Peyer's patch (tissue), 4 donors: ENCODE measurements around the gene RITA1. TPM values are rescaled to one million over a fixed set of nuclear protein-coding genes. Genes with fewer than 3 reads are reported as not detected.
A peak's percentile ranks its signal among the peaks of the same experiment; 100 is the strongest.

Experiments used
- DNase-seq, 3 donors: peaks; one replicate each; pipeline ENCODE4 v3.0.0-alpha.2; 2017 to 2019
- H3K27ac ChIP-seq, 4 donors: fragments of 200-600 bp; sonication (generic); one replicate each; pipeline ENCODE4 v1.5.1; 2016 to 2019
- H3K27me3 ChIP-seq, 2 donors: fragments of 200-600 bp; sonication (generic); one replicate each; pipeline ENCODE4 v1.5.1; 2019
- H3K36me3 ChIP-seq, 3 donors: fragments of 200-600 bp; sonication (generic); one replicate each; pipeline ENCODE4 v1.5.1; 2016 to 2019
- H3K4me1 ChIP-seq, 4 donors: fragments of 200-600 bp; sonication (generic); one replicate each; pipeline ENCODE4 v1.5.1; 2016 to 2019
- H3K4me3 ChIP-seq, 4 donors: fragments of 200-600 bp; sonication (generic); 1 replicate in 3 of 4; 2 replicates in 1 of 4; pipeline ENCODE4 v1.5.1; 2016 to 2019; ENCODE audit warnings: mild to moderate bottlenecking in 1 of 4
- H3K9me3 ChIP-seq, 4 donors: fragments of 200-600 bp; sonication (generic); one replicate each; pipeline ENCODE4 v1.5.1; 2016 to 2019; ENCODE audit warnings: mild to moderate bottlenecking in 1 of 4
- POLR2A ChIP-seq, 2 donors: fragments of 450-650 bp; IDR thresholded peaks; one replicate each; pipeline ENCODE4 v1.5.1; 2017; ENCODE audit warnings: antibody characterized with exemption in 2 of 2, mild to moderate bottlenecking in 2 of 2, moderate library complexity in 2 of 2
- total RNA-seq, 4 donors: library from RNA; depleted of rRNA; stranded (reverse); fragments of >200 nt; gene quantifications; one replicate each; pipeline ENCODE4 v1.1.0, GENCODE V29; 2016
- TF ChIP-seq, protein P1 (sequence below), 6 experiments: fragments of 450-650 bp in 4 of 6; fragments of 200-600 bp in 2 of 6; sonication (generic) in 1 of 6; IDR thresholded peaks; one replicate each; pipeline ENCODE4 v1.5.1; 2017 to 2019; ENCODE audit warnings: antibody characterized with exemption in 6 of 6, mild to moderate bottlenecking in 3 of 6, moderate library complexity in 1 of 6

RITA1 gene, protein sequence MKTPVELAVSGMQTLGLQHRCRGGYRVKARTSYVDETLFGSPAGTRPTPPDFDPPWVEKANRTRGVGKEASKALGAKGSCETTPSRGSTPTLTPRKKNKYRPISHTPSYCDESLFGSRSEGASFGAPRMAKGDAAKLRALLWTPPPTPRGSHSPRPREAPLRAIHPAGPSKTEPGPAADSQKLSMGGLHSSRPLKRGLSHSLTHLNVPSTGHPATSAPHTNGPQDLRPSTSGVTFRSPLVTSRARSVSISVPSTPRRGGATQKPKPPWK
- total RNA-seq: 10 to 100 TPM in 3 of 4 donors, 1 to 10 TPM in 1; 5.0 to 36.6 (median 33.4) TPM

DNA sequence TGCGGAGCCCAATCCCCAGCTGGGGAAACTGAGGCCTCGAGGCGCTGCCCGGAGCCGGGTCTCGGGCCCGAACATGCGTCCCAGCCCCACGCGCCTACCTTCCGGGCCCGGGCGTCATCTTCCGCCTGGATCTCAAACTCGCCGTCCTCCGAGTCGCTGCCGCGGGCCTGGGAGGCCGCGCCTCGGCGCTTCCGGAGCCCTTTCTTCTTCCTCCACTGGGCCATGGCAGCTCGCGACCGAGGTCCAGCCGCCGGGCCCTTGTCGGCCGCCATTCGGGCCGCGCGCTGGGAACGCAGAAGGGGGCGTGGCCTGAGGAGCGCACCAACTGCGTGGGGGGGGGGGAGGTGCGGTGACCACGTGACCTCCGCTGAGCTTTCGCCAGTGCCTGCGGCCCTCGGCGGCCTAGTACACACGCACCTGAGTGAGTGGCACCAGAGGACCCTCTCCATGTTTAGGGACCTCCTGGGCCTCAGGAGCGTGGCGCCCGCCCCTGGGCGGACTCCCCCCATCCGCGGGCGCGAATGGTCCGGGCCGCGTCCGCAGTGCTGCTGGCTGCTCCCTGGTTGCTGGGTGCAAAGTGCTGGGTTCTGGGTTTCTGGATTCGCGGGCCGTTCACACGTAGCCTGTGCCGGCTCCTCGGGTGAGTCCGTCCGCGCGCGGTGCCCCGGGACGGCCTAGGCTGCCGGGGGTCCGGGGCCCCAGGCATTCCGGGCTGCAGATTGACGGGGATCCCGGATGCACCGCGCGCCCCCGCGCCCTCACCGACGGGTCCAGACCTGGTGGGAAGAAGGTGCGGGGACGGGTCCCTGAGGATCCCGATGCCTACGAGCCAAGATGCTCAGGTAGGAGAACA lies at the start of gene RITA1, which contains the start of gene DDX54:
RITA1 (plus strand) TSS at position 542 of the 853 bp plus-strand sequence. CDS start 1,026 bp downstream, outside the sequence.
DDX54 (minus strand) TSS at position 299 of the 853 bp plus-strand sequence; CDS start at position 272, 27 bp downstream.
- H3K27me3 ChIP-seq: no peaks in the 10 kb centered on the region
- H3K36me3 ChIP-seq: peaks cover 0 to 17% (median 0%) of the 10 kb centered on the region in 3 donors
- peak; percentile 38 to 48 for TF ChIP-seq POLR2A (IDR thresholded peaks at IDR 0.05)
- TF ChIP-seq, protein P1, sequence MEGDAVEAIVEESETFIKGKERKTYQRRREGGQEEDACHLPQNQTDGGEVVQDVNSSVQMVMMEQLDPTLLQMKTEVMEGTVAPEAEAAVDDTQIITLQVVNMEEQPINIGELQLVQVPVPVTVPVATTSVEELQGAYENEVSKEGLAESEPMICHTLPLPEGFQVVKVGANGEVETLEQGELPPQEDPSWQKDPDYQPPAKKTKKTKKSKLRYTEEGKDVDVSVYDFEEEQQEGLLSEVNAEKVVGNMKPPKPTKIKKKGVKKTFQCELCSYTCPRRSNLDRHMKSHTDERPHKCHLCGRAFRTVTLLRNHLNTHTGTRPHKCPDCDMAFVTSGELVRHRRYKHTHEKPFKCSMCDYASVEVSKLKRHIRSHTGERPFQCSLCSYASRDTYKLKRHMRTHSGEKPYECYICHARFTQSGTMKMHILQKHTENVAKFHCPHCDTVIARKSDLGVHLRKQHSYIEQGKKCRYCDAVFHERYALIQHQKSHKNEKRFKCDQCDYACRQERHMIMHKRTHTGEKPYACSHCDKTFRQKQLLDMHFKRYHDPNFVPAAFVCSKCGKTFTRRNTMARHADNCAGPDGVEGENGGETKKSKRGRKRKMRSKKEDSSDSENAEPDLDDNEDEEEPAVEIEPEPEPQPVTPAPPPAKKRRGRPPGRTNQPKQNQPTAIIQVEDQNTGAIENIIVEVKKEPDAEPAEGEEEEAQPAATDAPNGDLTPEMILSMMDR (IDR thresholded peaks at IDR 0.05): no peak
- no peaks in the 10 kb centered on the region for H3K9me3 ChIP-seq
- H3K4me3 ChIP-seq: peak within 1 kb of the TSS; percentile 67 to 98 (median 91)
- H3K4me1 ChIP-seq: peaks cover 0 to 20% (median 17%) of the 10 kb centered on the region in 4 donors
- H3K27ac ChIP-seq: peak within 1 kb of the TSS; percentile 89 to 99 (median 94)
- DNase-seq: peak; percentile 84 to 92 (median 91)

DNA sequence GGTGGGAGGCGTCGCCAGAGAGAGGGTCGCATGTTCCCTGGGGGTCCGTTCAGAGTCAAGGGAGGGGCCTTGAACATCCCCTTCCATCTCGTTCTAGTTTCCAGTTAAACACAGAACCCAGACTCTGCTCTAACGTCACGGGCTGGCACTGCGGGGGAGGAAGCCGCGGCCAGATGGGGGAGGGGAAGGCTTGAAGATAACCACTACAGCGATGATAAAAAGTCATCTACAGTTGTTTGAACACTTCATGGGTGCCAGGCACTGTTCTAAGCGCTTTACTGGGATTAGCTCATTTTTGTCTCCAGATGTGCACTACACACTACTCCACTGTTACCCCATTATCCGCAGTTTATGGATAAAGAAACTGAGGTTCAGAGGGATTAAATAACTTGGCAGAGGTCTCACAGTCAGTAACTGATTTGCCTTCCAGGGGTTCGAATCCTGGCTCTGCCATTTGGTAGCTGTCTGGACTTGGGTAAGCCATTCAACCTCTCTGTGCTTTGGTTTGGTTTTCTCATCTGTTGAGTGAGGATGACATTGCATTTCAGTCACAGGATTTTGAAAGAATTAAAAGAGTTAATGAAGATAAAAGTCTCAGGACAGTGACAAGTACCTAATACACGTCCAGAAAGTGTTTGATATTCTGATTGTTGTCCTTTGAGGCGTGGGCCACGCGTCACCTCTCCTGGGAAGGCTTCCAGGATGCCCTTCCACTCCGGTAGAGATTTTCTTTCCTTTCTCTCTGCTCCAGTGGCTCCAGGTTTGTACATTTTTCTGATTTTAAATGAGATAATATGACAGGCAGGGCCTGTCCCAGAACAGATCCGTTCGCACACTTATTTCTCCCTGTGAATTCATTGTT lies 49.2 kb upstream of the RITA1 start:
- peak overlapping the region in 3 of 4 donors; percentile 30 to 46 (median 40) for H3K4me3 ChIP-seq
- peaks cover 0 to 18% (median 6%) of the 10 kb centered on the region in 4 donors for H3K4me1 ChIP-seq
- no peaks in the 10 kb centered on the region for H3K36me3 ChIP-seq
- no peak for TF ChIP-seq POLR2A (IDR thresholded peaks at IDR 0.05)
- TF ChIP-seq, protein P1 (IDR thresholded peaks at IDR 0.05): no peak
- H3K27me3 ChIP-seq: no peaks in the 10 kb centered on the region
- H3K9me3 ChIP-seq: no peaks in the 10 kb centered on the region
- H3K27ac ChIP-seq: peak overlapping the region in 3 of 4 donors; percentile 15 to 50 (median 25)
- DNase-seq: peak in 2 of 3 donors; percentile 62 to 66

DNA sequence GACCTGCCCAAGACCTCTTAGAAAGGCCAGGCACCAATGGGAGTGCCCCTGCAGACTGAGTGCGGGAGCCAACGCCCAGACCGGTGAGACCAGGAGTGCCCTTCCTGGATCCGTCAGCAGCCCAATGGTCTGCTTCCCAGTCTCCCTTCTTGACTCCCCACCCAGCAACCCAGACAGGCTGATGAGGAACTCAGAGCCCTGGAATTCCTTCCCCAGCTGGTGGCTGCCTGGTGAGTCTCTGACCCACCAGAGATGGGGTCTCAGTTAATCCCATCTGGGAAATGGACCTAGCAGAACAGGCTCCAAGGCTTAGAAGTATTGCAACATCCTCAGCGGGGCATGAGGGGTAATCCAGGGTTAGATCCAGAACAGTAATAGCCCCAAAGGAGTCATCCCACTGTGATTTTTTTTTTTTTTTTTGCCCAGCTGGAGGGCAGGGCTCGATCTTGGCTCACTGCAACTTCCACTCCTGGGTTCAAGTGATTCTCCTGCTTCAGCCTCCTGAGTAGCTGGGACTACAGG lies 48.5 kb upstream of the RITA1 start:
- H3K36me3 ChIP-seq: no peaks in the 10 kb centered on the region
- H3K4me3 ChIP-seq: no peak overlapping the region
- no peak overlapping the region for H3K27ac ChIP-seq
- TF ChIP-seq, protein P1 (IDR thresholded peaks at IDR 0.05): no peak
- no peak for TF ChIP-seq POLR2A (IDR thresholded peaks at IDR 0.05)
- no peaks in the 10 kb centered on the region for H3K9me3 ChIP-seq
- H3K27me3 ChIP-seq: no peaks in the 10 kb centered on the region
- peak in 2 of 3 donors; percentile 65 to 69 for DNase-seq
- peaks cover 0 to 18% (median 6%) of the 10 kb centered on the region in 4 donors for H3K4me1 ChIP-seq

DNA sequence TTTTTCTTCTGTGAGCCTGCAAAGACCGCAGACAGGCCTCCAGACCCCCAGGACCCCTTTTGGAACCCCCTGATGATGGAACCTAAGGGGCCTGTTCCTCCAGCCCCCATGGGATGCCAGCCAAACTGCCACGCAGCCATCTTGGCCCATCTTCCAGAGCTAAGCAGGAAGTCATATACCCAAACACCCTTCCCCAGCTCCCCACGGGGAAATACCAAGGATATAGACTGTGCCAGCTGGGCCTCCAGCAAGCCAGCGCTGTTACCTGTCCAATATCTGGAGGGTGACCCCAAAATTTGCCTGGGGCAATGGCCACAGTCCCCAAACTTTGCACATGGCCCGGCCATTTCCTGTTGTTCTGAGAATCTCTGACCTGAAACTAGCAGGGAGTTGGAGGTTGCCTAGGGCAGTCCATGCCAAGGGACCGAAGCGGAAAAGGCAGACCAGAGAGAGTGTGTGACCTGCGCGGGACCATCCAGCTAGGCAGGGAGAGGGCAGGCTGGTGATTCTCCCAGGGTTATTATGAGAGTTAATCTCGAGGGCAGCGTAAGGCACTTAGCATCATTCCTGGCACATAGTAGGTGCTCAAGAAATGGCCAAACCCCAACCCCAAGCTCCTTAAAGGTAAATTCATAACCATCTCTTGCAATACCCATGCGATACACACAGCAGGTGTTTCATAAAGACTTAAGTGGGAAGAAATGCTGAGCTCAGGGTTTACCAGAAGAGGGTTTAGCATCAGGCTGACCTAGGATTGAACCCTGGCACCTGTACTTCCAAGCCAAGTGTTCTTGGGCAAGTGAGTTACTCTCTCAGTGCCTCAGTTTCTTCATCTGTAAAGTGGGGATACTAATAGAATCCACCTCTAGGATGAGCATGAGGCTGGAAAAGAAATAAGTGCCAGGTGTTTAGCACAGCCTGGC lies 47.4 kb upstream of the RITA1 start:
- TF ChIP-seq POLR2A (IDR thresholded peaks at IDR 0.05): no peak
- TF ChIP-seq, protein P1 (IDR thresholded peaks at IDR 0.05): no peak
- peaks cover 0 to 18% (median 6%) of the 10 kb centered on the region in 4 donors for H3K4me1 ChIP-seq
- no peak overlapping the region for H3K4me3 ChIP-seq
- no peaks in the 10 kb centered on the region for H3K9me3 ChIP-seq
- H3K36me3 ChIP-seq: no peaks in the 10 kb centered on the region
- no peak for DNase-seq
- H3K27ac ChIP-seq: no peak overlapping the region
- no peaks in the 10 kb centered on the region for H3K27me3 ChIP-seq
